GM12878 (cell line): Measurements from ENCODE around the gene GMNN. TPM values are rescaled to one million over a fixed set of nuclear protein-coding genes. Genes with fewer than 3 reads are reported as not detected.

ENCODE experiments used
- FOS ChIP-seq: IDR thresholded peaks from 3 replicates; pipeline ENCODE4 v1.6.1; 2011; ENCODE audit warnings: borderline replicate concordance; ENCODE audit not compliant: insufficient read length; ENCODE audit errors: extremely low read depth
- KLF5 ChIP-seq: fragments of 450-650 bp; IDR thresholded peaks from 2 replicates; pipeline ENCODE4 v1.6.1; 2014; ENCODE audit warnings: mild to moderate bottlenecking; ENCODE audit not compliant: partially characterized antibody
- NFYA ChIP-seq: IDR thresholded peaks from 2 replicates; pipeline ENCODE4 v1.6.1; 2011; ENCODE audit warnings: low read depth, mild to moderate bottlenecking, low read length, improper control_type of control experiment, borderline replicate concordance
- SMC3 ChIP-seq: IDR thresholded peaks from 2 replicates; pipeline ENCODE4 v1.6.1; 2011; ENCODE audit warnings: low read length, improper control_type of control experiment, borderline replicate concordance
- polyA plus RNA-seq, 11 experiments: library from polyadenylated mRNA; depleted of rRNA in 4 of 11; unstranded in 6 of 11; stranded (reverse) in 5 of 11; fragments of >200 nt; fragmentation: Nextera tagmentation in 4 of 11; fragmentation: Illumina TruSeq in 1 of 11; extraction: Ambion mirVana in 4 of 11; extraction: Trizol in 1 of 11; gene quantifications; 1 replicate in 1 of 11; 2 replicates in 10 of 11; pipeline versions ENCODE4 v1.2.1 to v1.2.3, GENCODE V29; 2011 to 2016; ENCODE audit warnings: inconsistent platforms in 2 of 11, missing spikeins in 2 of 11, low read depth in 1 of 11
- total RNA-seq, 4 experiments: library from RNA; depleted of rRNA in 3 of 4; stranded (reverse); fragments of >200 nt in 3 of 4; fragmentation: Illumina TruSeq in 1 of 4; extraction: Trizol in 1 of 4; gene quantifications; 2 replicates each; pipeline versions ENCODE4 v1.2.1 to v1.2.3, GENCODE V29; 2013 to 2021
- TF ChIP-seq, protein P1 (sequence below): fragments of 450-650 bp; formaldehyde crosslinking; IDR thresholded peaks from 2 replicates; pipeline ENCODE4 v1.4.0; 2020; ENCODE audit warnings: mild to moderate bottlenecking, moderate library complexity
- TF ChIP-seq, protein P2 (sequence below): fragments of 150-350 bp; IDR thresholded peaks from 2 replicates; pipeline ENCODE4 v1.6.1; 2014; ENCODE audit warnings: mild to moderate bottlenecking, low read depth, low read length

The GMNN gene
- total and polyA plus RNA-seq, 10 of the 15 experiments (the other 5 are each of a cell fraction or from before 2014, with no cell fraction given) = 51.9 to 153 (median 105) TPM

DNA sequence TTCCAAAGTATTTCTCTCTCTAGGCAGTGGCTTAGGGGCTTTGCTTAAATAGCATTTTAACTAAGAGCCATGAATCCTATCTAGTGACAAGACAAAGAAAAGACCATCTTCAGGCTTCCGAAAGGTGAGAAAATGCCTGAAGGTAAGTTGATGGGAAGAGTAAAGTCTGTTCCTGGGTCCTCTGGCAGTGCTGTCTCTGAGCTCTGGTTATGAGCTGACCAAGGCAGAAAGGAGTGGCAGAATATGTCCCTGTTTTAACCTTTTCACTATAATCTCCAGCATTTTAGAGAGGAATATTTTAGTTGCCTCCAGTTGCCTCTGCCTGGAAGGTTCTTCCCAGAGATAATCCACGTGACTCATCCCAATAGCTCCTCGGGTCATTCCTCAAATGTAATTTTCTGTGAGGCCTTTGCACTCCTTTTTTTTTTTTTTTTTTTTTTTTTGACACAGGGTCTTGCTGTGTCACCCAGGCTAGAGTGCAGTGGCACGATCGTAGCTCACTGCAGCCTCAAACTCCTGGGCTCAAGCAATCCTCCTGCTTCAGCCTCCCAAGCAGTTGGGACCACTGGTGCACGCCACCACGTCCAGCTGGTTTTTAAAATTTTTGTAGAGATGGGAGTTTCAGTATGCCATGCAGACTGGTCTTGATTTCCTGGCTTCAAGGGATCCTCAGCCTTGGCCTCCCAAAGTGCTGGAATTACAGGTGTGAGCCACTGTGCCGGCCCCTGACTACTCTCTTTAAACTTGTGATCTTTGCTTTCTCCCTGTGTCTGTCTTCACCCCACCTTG lies 27.7 kb downstream of the GMNN start (continued):
- TF ChIP-seq, protein P1, sequence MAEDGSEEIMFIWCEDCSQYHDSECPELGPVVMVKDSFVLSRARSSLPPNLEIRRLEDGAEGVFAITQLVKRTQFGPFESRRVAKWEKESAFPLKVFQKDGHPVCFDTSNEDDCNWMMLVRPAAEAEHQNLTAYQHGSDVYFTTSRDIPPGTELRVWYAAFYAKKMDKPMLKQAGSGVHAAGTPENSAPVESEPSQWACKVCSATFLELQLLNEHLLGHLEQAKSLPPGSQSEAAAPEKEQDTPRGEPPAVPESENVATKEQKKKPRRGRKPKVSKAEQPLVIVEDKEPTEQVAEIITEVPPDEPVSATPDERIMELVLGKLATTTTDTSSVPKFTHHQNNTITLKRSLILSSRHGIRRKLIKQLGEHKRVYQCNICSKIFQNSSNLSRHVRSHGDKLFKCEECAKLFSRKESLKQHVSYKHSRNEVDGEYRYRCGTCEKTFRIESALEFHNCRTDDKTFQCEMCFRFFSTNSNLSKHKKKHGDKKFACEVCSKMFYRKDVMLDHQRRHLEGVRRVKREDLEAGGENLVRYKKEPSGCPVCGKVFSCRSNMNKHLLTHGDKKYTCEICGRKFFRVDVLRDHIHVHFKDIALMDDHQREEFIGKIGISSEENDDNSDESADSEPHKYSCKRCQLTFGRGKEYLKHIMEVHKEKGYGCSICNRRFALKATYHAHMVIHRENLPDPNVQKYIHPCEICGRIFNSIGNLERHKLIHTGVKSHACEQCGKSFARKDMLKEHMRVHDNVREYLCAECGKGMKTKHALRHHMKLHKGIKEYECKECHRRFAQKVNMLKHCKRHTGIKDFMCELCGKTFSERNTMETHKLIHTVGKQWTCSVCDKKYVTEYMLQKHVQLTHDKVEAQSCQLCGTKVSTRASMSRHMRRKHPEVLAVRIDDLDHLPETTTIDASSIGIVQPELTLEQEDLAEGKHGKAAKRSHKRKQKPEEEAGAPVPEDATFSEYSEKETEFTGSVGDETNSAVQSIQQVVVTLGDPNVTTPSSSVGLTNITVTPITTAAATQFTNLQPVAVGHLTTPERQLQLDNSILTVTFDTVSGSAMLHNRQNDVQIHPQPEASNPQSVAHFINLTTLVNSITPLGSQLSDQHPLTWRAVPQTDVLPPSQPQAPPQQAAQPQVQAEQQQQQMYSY (CRISPR knock-in tag) = no peak
- TF ChIP-seq, protein P2, sequence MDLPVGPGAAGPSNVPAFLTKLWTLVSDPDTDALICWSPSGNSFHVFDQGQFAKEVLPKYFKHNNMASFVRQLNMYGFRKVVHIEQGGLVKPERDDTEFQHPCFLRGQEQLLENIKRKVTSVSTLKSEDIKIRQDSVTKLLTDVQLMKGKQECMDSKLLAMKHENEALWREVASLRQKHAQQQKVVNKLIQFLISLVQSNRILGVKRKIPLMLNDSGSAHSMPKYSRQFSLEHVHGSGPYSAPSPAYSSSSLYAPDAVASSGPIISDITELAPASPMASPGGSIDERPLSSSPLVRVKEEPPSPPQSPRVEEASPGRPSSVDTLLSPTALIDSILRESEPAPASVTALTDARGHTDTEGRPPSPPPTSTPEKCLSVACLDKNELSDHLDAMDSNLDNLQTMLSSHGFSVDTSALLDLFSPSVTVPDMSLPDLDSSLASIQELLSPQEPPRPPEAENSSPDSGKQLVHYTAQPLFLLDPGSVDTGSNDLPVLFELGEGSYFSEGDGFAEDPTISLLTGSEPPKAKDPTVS = no peak
- TF ChIP-seq KLF5 (no peak), FOS (no peak), SMC3 (no peak), NFYA (no peak)
